ENCODE data around the gene PTPA.

GRCh38 chr9:129107651-129108050 is 3.6 kb upstream of the PTPA start:
- TF ChIP-seq CTCF (IDR thresholded peaks at IDR 0.05; ENCODE audit: insufficient read depth, low read length, poor library complexity, severe bottlenecking): no peak
- TF ChIP-seq EZH2phosphoT487 (conservative IDR thresholded peaks at IDR 0.05; ENCODE audit: low read length): no peak

Data from SU-DHL-6 (cell line).